Measurements from ENCODE around the gene ABCG8.

Gene ABCG8

GRCh38 chr2:43838560-43839267, at the start of gene ABCG8, which contains the start of gene ABCG5:
ABCG8 (plus strand) TSS chr2:43838971; CDS start chr2:43839054, 83 bp downstream.
ABCG5 (minus strand) TSS chr2:43838839; CDS start chr2:43838679, 160 bp downstream.
- DNase-seq (ENCODE audit: extremely low read depth, insufficient read length), result no peak
- Histone ChIP-seq H3K27me3 (replicated peaks; ENCODE audit: control insufficient read depth, insufficient read depth, low read length) (no peaks in the 10 kb centered on the region; the same call in 1 of the 2 replicates), H3K4me3 (replicated peaks; ENCODE audit: low read depth, low read length) (no peak within 1 kb of the TSS), H3K36me3 (ENCODE audit: control insufficient read depth, insufficient read depth, low read length) (no peaks in the 10 kb centered on the region)
- TF ChIP-seq CTCF (IDR thresholded peaks at IDR 0.05; ENCODE audit: insufficient read depth, low read length, poor library complexity, severe bottlenecking), result no peak

GRCh38 chr2:43790147-43790546, 48.6 kb upstream of the ABCG8 start:
- TF ChIP-seq CTCF (IDR thresholded peaks at IDR 0.05; ENCODE audit: insufficient read depth, low read length, poor library complexity, severe bottlenecking), result no peak
- H3K36me3 ChIP-seq (ENCODE audit: control insufficient read depth, insufficient read depth, low read length), result no peaks in the 10 kb centered on the region
- H3K4me3 ChIP-seq (replicated peaks; ENCODE audit: low read depth, low read length), result no peak overlapping the region
- no peak for DNase-seq (ENCODE audit: extremely low read depth, insufficient read length)
- H3K27me3 ChIP-seq (replicated peaks; ENCODE audit: control insufficient read depth, insufficient read depth, low read length), result no peaks in the 10 kb centered on the region

GRCh38 chr2:43791035-43791765, 47.6 kb upstream of the ABCG8 start:
- no peak for TF ChIP-seq CTCF (IDR thresholded peaks at IDR 0.05; ENCODE audit: insufficient read depth, low read length, poor library complexity, severe bottlenecking)
- no peak for DNase-seq (ENCODE audit: extremely low read depth, insufficient read length)
- H3K27me3 ChIP-seq (replicated peaks; ENCODE audit: control insufficient read depth, insufficient read depth, low read length), result no peaks in the 10 kb centered on the region
- H3K4me3 ChIP-seq (replicated peaks; ENCODE audit: low read depth, low read length), result no peak overlapping the region
- H3K36me3 ChIP-seq (ENCODE audit: control insufficient read depth, insufficient read depth, low read length), result no peaks in the 10 kb centered on the region

GRCh38 chr2:43792653-43793052, 46.1 kb upstream of the ABCG8 start:
- no peak for TF ChIP-seq CTCF (IDR thresholded peaks at IDR 0.05; ENCODE audit: insufficient read depth, low read length, poor library complexity, severe bottlenecking)
- Histone ChIP-seq H3K36me3 (ENCODE audit: control insufficient read depth, insufficient read depth, low read length) (no peaks in the 10 kb centered on the region), H3K4me3 (replicated peaks; ENCODE audit: low read depth, low read length) (no peak overlapping the region), H3K27me3 (replicated peaks; ENCODE audit: control insufficient read depth, insufficient read depth, low read length) (no peaks in the 10 kb centered on the region)
- DNase-seq (ENCODE audit: extremely low read depth, insufficient read length), result no peak

GRCh38 chr2:43794956-43795355, 43.8 kb upstream of the ABCG8 start:
- H3K36me3 ChIP-seq (ENCODE audit: control insufficient read depth, insufficient read depth, low read length), result no peaks in the 10 kb centered on the region
- no peaks in the 10 kb centered on the region for H3K27me3 ChIP-seq (replicated peaks; ENCODE audit: control insufficient read depth, insufficient read depth, low read length)
- no peak overlapping the region for H3K4me3 ChIP-seq (replicated peaks; ENCODE audit: low read depth, low read length)
- DNase-seq (ENCODE audit: extremely low read depth, insufficient read length), result no peak
- no peak for TF ChIP-seq CTCF (IDR thresholded peaks at IDR 0.05; ENCODE audit: insufficient read depth, low read length, poor library complexity, severe bottlenecking)
